ENCODE data around the gene DMAC2.
"Not testable (repeated sequence)": the region's sequence is repeated elsewhere in the genome, so short reads cannot be mapped to it uniquely, and the experiment has no call there.

DMAC2 gene

DNA sequence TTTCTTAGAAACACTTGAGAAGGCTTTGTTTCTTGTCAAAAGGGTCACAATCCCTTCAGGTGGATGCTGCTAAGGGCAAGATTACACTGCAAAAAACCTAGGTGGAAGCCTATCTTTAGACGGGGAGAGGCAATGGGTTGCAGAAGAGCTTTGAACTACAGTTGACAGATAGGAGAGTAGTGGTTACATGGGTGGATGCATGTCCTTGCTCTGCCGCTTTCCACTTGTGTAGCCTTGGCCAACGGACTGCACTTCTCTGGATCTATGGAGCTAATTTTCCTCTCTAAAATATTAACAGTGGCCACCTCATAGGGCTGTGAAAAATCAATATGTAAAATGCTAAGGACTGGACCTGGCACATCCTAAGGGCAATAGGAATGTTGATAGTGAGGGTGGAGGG, 41.1 kb downstream of the DMAC2 start:
- DNase-seq (ENCODE audit: low spot score), result no peak

DNA sequence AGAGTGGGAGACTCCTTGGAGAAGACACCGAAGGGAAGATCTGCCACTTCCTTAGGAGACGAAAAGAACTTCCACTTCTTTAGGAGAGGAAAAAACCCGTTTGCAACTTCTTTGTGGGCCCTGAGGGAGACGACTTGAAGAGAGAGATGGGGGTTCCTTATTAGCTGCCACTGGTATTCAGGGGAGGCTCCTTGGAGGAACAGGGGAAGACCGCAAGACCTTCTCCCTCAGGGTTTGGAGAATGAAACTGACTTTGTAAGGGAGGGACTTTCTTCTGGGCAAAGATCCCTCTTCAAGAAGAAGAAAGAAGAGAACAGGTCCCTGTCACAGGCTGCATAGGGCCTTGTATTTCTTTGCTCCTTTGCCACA, 41.7 kb downstream of the DMAC2 start:
- no peak for DNase-seq (ENCODE audit: low spot score)

DNA sequence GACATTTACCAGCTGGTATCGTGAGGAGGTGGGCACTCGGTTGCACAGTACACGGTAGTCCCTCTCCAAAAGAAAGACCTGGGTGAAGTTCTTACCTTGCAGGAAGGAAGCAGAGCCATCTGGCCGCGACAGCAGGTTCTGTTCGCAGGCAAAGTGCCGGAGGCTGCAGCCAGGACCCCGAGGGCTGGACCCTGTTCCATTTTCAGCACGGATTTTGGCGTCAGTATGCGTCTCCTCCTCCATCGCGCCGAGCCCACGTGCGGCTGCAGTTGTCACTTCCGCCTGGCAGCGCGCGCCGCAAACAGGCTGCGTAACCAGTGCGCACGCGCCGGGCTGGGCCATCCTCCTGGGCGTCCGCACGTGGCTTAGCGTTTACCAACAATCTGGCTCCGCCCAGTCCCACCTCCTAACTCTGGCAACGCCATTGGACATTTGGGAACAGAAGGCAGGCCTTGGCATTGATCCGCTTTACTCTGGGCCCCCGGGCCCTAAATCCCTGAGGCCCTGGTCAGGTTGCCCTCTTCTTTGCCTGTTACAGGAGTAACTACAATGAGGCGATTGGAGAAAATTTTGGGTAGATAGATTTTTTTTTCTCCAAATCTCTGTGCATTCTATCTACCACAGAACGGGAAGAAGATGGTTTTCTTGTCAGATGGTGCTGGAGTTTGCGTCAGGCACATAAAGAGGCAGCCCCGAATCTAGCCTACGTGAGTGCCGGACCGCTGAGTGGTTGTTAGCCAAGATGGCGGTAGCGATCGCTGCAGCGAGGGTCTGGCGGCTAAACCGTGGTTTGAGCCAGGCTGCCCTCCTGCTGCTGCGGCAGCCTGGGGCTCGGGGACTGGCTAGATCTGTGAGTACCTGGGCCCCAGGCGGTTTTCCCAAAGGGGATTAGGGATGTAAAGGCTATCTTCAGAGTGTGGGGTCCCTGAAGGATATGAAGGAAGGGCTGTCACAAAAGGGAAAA, 42.3 kb downstream of the DMAC2 start, which contains the start of the genes BCKDHA and EXOSC5:
TSS of gene BCKDHA (plus strand) at position 733 of the 964 bp plus-strand sequence. CDS start at position 743, 10 bp downstream.
TSS of gene EXOSC5 (minus strand) at position 274 of the 964 bp plus-strand sequence. CDS start at position 243, 31 bp downstream.
- peak; percentile 99 for DNase-seq (ENCODE audit: low spot score)

DNA sequence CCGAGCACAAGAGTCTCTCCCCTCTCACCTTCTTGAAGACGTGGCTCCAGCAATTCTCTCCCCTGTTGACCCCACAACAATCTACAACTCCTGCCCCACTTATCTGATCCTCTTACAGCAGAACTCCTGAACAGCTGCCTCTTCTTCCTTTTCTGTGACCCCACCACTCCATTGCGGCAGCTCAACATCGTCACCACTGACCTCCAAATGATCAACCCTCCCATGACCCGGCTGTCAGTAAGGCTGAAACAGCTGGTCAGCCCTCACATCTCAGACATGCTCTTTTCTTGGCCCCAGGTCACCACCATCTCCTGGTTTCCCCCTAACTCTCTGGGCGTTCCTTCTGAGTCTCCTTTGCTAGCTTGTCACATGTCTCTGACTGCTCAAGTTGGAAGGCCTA, 44.4 kb downstream of the DMAC2 start:
- no peak for DNase-seq (ENCODE audit: low spot score)

DNA sequence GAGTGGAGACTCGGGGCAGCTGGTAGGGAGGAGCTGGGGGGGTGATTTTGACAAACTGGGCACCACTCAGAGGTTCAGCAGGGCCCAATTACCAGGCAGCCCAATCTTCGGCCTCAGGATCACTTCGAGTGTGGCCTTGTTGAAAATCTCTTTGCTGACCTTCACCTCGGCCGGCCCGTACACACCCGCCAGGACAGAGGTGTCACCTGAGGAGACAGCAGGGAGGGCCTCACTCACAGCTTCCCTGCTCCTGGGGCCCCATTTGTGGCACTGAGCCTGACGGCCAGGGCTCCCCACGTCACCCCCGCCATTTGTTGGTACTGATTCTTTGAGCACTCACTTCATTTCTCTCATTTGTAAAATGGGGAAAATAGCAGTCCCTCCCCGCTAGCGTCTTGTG, 46.9 kb downstream of the DMAC2 start:
- no peak for DNase-seq (ENCODE audit: low spot score)

DNA sequence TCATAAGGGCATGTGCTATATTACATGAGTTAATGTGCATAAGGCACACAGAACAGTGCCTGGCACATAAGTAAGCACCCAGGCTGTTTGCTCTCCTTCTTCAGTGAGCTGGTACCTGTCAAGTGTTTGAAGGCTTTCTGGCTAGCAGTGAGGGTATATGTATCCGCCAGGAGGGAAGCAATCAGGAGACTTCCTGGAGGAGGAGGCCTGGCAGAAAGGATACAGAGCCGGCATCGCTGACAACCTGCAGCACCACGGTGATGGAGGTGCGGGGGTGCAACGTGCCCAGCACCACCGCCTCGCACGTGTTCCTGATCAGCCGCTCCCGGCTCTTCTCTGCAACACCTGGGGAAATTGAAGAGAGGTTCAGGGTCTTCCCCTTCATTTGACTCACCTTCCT, 48.1 kb downstream of the DMAC2 start:
- no peak for DNase-seq (ENCODE audit: low spot score)

DNA sequence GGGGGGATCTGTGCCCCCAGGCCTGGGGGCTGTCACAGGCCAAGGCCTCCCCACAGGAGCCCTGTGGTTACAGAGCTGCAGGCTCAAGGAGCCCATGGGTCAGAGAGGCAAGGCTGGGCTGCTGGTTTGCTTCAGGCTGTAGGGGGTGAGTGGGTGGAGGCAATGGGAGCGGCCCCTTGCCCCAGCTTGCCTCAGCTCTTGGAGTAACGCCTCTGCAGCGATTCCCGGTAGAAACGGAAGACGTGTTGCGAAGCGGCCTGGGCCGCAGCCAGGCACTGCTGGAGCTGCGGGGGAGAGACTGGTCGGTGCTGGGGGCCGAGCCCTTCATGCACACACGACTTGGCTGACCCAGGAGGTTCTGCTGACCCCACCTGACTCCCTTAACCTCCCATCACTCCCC, 53.3 kb downstream of the DMAC2 start:
- no peak for DNase-seq (ENCODE audit: low spot score)

DNA sequence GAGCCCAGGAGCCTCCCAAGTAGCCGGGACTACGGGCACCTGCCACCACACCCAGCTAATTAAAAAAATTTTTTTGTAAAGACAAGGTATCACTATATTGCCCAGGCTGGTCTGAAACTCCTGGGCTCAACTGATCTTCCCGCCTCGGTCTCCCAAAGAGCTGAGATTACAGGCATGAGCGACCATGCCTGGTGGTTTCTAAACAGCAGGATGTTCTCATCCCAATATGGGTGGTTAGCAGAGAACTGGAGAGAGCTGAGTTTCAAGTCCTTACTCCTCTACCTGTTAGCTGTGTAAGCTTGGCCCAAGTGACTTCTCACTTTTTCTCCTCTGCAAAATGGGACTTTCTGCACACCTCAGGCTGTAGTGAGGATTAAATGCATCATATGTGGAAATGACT, 55.4 kb downstream of the DMAC2 start:
- DNase-seq (ENCODE audit: low spot score), result no peak

DNA sequence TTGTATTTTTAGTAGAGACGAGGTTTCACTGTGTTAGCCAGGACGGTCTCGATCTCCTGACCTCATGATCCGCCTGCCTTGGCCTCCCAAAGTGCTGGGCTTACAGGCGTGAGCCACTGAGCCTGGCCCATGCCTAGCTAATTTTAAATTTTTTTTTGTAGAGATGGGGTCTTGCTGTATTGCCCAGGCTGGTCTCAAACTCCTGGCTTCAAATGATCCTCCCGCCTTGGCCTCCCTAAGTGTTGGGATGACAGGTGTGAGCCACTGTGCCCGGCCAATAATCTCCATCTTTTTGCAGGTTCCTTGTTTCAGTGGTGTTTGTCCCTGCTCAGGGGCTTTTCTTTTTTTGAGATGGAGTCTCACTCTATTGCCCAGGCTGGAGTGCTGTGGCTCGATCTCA, 58.2 kb downstream of the DMAC2 start:
- DNase-seq (ENCODE audit: low spot score), result not testable (repeated sequence)
